ENCODE measurements around the gene CYTH1.

Gene CYTH1

DNA sequence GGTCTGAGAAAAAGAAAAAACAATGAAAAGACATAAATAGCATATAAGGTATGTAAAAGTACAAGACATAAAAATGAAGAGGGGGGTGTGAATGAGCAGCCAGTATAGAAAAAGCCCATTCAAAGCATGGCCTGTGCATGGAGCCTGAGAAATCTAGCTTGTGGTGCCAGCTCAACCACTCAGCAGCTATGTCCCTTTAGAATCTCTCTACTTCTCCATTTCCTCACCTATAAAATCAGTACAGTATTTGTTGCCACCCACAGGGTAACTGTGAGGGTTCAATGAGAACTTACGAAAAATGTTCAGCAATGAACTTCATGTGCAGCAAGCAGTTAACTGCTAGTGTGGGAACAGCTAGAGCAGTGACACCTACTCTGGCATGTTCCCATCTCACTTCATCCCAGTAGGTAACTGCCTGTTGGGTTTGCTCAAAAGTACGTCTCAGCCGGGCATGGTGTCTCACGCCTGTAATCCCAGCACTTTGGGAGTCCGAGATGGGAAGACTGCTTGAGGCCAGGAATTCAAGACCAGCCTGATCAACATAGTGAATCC lies 15.3 kb downstream of the CYTH1 start:
- no peak for TF ChIP-seq GATA3 (IDR thresholded peaks at IDR 0.05; ENCODE audit: low read depth, low read length)

DNA sequence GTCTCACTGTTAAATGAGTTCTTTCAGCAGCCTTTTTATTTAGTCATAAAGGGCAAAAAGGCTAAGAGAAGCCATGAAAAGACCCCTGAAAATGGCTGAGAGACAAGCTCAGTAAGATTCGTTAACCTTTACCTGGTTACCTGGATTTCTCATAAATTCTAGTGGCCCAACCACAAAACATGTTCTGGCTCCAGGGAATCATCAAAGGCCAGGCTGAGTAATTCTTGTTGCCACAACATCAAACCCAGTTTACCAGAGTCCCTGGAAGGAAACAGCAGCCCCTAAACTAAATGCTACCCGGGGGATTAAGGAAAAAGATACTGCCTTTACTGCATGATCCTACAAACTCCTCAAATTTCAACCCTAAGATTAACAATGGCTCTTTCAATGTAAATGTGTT lies 15.8 kb downstream of the CYTH1 start:
- TF ChIP-seq GATA2 (IDR thresholded peaks at IDR 0.05; ENCODE audit: low read depth, low read length): no peak
- no peak for TF ChIP-seq GATA3 (IDR thresholded peaks at IDR 0.05; ENCODE audit: low read depth, low read length)

DNA sequence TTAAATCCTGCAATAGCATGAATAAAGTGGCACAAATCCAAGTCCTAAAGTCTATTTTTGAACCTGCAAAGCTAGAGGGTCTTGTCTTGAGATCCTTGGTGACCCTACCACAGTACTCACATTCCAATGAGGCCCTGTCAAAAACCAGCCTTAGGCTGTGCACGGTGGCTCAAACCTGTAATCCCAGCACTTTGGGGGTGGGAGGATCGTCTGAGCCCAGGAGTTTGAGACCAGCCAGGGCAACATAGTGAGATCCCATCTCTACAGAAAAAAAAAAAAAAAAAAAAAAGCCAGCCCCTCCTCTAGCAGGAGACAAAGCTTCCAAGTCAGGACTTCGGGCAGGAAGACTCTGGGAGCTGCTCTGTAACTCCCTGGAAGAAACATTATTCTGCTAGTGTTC lies 16.3 kb downstream of the CYTH1 start:
- TF ChIP-seq GATA2 (IDR thresholded peaks at IDR 0.05; ENCODE audit: low read depth, low read length) (no peak), GATA3 (IDR thresholded peaks at IDR 0.05; ENCODE audit: low read depth, low read length) (no peak)

DNA sequence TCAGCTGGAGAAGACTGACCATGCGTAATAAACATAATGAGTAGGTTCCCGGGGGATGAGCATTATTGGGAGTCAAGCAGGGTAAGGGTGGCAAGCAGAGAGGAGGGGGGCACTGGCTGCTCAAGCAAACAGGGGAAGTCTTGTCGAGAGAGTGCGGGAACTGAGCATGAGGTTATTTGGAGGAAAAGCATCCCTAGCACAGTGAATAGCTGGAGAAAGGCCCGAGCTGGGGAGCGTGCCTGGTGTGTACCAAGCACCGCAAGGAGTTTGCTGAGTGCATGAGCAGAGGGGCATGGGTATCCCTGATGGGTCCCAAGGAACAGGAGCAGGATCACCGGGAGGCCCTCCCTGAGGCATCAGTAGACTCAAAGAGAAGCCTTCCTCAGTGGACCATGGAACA lies 17.2 kb downstream of the CYTH1 start:
- no peak for TF ChIP-seq GATA2 (IDR thresholded peaks at IDR 0.05; ENCODE audit: low read depth, low read length)
- TF ChIP-seq GATA3 (IDR thresholded peaks at IDR 0.05; ENCODE audit: low read depth, low read length): no peak

DNA sequence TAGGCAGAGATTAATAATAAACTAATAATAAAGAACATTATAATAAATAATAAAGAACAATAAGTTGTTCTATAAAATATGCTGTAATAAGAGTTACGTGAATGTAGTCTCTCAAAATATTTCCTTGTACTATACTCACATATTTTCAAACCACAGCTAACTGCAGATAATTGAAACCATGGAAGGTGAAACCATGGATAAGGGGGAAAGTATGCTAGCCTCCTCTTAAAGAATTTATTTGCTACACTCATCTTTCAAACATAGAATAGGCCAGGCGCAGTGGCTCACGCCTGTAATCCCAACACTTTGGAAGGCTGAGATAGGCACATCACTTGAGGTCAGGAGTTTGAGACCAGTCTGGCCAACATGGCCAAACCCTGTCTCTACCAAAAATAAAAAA lies 18.5 kb downstream of the CYTH1 start:
- no peak for TF ChIP-seq GATA2 (IDR thresholded peaks at IDR 0.05; ENCODE audit: low read depth, low read length)
- TF ChIP-seq GATA3 (IDR thresholded peaks at IDR 0.05; ENCODE audit: low read depth, low read length): no peak

DNA sequence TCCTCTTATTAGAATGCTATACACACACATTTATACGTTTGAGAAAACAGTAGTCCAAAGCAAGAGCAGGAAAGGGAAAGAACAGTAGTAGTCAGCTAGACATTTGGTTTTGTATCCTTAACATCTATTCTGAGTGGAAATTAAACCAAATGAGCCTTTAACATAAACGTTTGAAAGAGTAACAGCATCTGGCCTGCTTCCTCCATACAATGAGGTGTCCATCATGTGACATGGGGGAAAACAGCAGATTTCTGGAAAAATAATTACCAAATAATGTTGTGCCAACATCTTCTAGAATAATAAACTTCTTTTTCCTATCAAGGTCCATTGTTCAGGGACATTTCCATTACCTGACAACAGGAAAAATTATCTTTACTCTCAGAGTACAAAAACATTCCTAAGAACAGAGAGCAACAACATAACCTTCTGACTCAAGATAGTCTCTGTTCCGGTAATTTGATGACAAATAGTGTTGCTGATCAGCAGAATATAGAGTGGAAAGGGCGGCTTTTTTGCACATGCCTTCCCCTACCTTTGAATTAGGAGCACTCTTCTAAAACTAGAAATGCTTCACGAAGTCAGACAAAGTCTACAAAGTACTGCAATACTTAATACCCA lies 20.2 kb downstream of the CYTH1 start:
- TF ChIP-seq GATA2 (IDR thresholded peaks at IDR 0.05; ENCODE audit: low read depth, low read length): no peak
- TF ChIP-seq GATA3 (IDR thresholded peaks at IDR 0.05; ENCODE audit: low read depth, low read length): no peak

DNA sequence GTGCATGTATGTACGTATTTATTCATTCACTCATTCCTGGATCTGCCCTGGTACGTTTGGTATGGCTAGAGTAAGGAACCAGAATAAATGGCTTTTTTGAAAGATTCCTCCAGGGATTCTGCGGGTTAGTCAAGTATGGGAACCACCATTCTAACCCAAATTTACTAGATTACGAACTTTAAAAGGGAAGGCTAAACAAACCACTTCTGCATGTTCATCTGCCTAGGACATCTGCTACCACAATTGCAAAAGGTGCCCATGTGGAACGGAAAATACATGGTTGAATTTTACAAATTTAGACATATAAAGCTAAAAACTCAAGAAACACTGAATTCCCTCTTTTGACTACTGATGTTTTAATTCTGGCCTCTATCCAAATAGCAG lies 22.1 kb downstream of the CYTH1 start:
- TF ChIP-seq GATA3 (IDR thresholded peaks at IDR 0.05; ENCODE audit: low read depth, low read length) (no peak), GATA2 (IDR thresholded peaks at IDR 0.05; ENCODE audit: low read depth, low read length) (no peak)

DNA sequence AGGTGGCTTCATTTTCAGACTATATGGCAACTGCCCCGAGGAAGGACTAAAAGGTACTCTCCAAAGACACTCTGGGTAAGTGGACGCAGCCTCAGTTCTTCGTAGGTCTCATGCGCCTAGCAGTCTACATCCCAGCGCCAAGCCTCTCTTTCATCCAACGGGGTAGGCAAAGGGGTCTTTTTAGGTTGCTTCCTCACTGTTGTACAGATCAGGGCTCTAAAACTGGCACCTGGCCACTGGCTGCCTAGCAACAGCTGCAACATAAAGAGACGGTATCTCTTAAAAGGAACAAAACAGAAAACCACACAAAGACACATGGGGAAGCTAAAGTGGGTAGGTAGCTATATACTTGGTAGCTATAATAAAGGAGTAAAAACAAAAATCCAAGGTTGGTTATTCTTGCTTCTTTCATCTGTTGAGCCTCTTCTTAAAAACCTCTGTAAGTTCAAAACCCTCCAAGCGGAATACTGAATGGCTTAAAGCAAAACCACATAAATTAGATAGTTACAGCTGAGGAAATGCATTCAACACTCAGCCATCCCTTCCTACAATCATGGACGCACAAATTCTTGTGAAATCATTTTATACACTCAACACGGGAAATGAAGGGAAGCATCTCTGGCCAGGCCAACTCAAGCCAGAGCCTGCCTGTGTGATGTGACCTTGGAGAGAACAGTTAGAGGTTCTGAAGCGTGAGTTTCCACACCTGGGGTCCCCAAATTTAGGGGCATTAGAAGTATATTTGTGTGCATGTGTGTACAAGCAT lies 22.7 kb downstream of the CYTH1 start:
- TF ChIP-seq GATA3 (IDR thresholded peaks at IDR 0.05; ENCODE audit: low read depth, low read length) (no peak), GATA2 (IDR thresholded peaks at IDR 0.05; ENCODE audit: low read depth, low read length) (peak; percentile 11; the same call in 1 of the 2 replicates)

DNA sequence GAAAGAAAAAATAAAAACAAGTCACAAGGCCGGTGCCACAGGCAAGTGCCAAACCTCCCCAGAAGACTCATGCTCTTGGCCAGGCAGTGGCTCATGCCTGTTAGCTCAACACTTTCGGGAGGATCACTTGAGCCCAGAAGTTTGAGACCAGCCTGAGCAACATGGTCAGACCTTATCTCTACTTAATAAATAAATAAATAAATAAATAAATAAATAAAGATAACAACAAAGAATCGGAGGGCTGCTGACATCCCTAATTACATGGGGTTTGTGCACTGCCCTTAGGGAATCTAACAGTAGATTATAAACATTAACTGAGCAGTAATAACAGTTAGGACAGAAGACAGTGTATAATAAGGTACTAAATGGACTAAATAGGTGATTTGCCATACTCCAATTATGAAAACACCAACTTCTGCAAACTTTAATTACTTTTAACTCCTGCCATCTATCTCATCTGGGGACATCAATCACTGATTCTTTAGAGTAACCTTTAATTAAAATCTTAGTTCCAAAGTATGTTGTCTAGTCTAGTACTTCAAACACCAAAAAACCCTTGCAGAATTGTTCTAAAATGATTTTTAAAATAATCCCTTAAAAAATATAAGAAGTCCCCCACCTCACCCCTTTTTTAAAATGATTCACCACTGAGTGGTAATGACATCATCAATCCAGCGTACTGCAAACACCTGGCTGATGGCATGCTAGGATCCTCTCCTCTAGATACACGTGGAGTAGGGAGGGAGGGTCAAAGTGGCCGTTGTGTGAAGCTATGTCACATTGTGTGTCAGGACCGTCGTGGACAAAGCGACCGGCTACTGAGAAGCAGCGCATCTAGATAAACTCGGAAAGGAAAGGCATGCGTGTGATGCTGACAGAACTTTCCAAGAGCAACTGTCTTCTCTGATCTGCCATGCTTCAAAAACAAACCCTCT lies 28.5 kb downstream of the CYTH1 start:
- TF ChIP-seq GATA2 (IDR thresholded peaks at IDR 0.05; ENCODE audit: low read depth, low read length) (no peak), GATA3 (IDR thresholded peaks at IDR 0.05; ENCODE audit: low read depth, low read length) (no peak)

DNA sequence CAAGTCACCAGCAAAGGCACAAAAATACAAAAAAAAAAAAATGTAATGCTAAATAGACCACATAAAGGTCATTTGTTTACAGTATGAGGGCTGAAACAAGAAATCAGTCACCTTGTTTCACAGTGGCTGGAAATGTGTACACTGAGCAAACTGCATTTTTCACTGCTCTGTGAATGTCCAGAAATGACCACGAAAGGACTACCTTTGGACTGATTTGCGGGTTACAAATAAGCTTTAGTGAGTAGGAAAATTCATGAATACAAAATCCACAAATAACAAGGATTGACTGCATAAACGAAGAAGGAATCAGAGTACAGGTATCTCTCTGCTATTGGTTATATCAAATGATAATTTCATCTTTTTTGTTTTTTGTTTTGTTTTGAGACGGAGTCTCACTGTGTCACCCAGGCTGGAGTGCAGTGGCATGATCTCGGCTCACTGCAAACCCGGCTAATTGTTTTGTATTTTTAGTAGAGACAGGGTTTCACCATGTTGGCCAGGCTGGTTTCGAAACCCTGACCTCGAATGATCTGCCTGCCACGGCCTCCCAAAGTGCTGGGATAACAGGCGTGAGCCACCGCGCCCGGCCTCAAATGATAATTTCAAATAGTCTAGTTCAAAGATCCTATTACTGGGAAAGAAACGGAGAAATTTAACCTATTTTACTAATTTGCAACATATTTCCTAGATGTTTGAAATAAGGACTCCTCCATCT lies 30.5 kb downstream of the CYTH1 start:
- TF ChIP-seq GATA2 (IDR thresholded peaks at IDR 0.05; ENCODE audit: low read depth, low read length) (no peak), GATA3 (IDR thresholded peaks at IDR 0.05; ENCODE audit: low read depth, low read length) (no peak)

DNA sequence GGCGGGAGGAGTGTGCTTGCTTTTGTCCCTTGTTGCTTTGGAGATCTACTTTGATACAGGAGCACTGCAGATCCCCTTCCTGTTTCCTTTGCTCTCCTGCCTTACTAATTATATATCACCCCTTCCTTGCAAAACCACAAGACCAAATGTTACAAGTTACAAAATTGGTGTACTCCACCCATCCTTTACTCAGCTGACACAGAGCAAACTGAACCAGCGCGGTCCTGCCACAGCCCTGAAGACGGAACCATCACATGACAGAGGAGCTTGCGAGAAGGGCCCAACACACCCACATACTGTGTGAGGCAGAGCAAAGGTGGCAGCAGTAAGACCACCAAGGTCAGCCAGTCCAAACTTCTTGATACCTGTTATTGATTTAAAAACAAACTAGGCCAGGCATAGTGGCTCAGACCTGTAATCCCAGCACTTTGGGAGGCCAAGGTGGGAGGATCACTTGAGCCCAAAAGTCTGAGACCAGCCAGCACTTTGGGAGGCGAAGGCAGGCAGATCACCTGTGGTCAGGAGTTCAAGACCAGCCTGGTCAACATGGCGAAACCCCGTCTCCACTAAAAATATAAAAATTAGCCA lies 33.2 kb downstream of the CYTH1 start:
- TF ChIP-seq GATA3 (IDR thresholded peaks at IDR 0.05; ENCODE audit: low read depth, low read length) (no peak), GATA2 (IDR thresholded peaks at IDR 0.05; ENCODE audit: low read depth, low read length) (no peak)

DNA sequence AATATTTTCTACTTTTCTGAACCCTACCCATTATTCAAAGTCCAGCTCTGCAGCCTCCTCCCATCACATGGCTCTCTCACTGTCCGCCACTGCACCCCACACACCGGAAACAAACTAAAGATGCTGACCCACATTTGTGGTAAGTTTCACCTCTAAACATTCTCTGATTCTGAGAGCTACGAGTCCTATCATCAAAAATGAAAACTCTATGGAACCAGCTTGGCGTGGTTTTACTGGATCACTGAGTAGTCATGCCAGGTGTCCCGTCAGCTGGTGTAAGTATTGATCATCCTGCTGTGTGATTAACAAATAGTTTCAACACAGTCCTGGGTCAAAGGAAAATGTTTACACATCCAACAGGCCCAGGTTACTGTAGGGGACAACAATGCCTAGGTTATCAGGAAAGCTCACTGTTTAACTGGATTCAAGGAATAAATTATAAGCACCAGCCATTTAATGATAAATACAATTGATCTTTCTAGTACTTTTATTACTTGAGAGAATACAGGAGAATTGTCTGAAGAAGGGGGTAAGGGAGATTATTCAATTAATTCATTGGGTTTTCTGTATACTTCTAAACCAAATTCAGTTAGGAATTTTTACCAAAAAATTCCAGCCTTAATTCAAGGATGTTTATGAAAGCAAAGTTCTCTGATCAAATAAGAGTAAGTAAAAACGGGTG lies 33.9 kb downstream of the CYTH1 start:
- TF ChIP-seq GATA2 (IDR thresholded peaks at IDR 0.05; ENCODE audit: low read depth, low read length): no peak
- TF ChIP-seq GATA3 (IDR thresholded peaks at IDR 0.05; ENCODE audit: low read depth, low read length): no peak

DNA sequence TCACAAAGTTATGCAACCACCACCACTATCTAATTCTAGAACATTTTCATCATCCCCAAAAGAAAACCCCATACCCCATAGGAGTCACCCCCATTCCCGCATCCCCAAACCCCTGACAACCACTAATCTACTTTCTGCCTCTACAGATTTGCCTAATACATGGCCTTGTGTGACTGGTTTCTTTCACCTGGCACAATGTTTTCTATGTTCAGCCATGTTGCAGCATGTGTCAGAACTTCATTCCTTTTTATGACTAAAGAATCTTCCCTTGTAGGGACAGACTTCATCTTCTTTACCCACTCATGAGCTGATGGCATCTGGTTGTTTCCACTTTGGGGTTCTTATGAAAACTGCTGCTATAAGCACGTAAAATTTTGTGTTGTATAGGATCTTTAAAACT lies 34.6 kb downstream of the CYTH1 start:
- TF ChIP-seq GATA3 (IDR thresholded peaks at IDR 0.05; ENCODE audit: low read depth, low read length) (no peak), GATA2 (IDR thresholded peaks at IDR 0.05; ENCODE audit: low read depth, low read length) (no peak)

All from SH-SY5Y (cell line).